Neural cell (in vitro differentiated cells): ENCODE data around the gene NISCH.

Experiments
- EP300 ChIP-seq: fragments of 450-650 bp; conservative IDR thresholded peaks from 2 replicates; pipeline ENCODE4 v1.6.1; 2014; ENCODE audit warnings: antibody characterized with exemption, mild to moderate bottlenecking, moderate library complexity; ENCODE audit not compliant: poor library complexity, severe bottlenecking
- EZH2 ChIP-seq: fragments of 200-600, 300-800 bp; shearing (Covaris generic), sonication (generic); IDR thresholded peaks from 2 replicates; pipeline ENCODE4 v1.6.1; 2014; ENCODE audit warnings: antibody characterized with exemption, low read length, borderline replicate concordance, mild to moderate bottlenecking; ENCODE audit not compliant: insufficient read depth, poor library complexity, severe bottlenecking
- MXI1 ChIP-seq: fragments of 450-650 bp; conservative IDR thresholded peaks from 2 replicates; pipeline ENCODE4 v1.6.1; 2014; ENCODE audit warnings: antibody characterized with exemption, mild to moderate bottlenecking; ENCODE audit not compliant: poor library complexity, severe bottlenecking
- POLR2AphosphoS5 ChIP-seq: IDR thresholded peaks from 2 replicates; pipeline ENCODE4 v1.6.1; 2012
- RAD21 ChIP-seq: fragments of 450-650 bp; conservative IDR thresholded peaks from 2 replicates; pipeline ENCODE4 v1.6.1; 2014; ENCODE audit warnings: antibody characterized with exemption, mild to moderate bottlenecking, moderate library complexity
- SMC3 ChIP-seq: fragments of 450-650 bp; conservative IDR thresholded peaks from 2 replicates; pipeline ENCODE4 v1.6.1; 2014; ENCODE audit warnings: antibody characterized with exemption, mild to moderate bottlenecking, moderate library complexity; ENCODE audit not compliant: poor library complexity
- TAF1 ChIP-seq: IDR thresholded peaks from 2 replicates; pipeline ENCODE4 v1.6.1; 2012; ENCODE audit warnings: low read depth
- TF ChIP-seq, protein P1 (sequence below): fragments of 450-650 bp; IDR thresholded peaks from 2 replicates; pipeline ENCODE4 v1.5.1; 2014; ENCODE audit warnings: antibody characterized with exemption, mild to moderate bottlenecking, moderate library complexity; ENCODE audit not compliant: poor library complexity, severe bottlenecking

DNA sequence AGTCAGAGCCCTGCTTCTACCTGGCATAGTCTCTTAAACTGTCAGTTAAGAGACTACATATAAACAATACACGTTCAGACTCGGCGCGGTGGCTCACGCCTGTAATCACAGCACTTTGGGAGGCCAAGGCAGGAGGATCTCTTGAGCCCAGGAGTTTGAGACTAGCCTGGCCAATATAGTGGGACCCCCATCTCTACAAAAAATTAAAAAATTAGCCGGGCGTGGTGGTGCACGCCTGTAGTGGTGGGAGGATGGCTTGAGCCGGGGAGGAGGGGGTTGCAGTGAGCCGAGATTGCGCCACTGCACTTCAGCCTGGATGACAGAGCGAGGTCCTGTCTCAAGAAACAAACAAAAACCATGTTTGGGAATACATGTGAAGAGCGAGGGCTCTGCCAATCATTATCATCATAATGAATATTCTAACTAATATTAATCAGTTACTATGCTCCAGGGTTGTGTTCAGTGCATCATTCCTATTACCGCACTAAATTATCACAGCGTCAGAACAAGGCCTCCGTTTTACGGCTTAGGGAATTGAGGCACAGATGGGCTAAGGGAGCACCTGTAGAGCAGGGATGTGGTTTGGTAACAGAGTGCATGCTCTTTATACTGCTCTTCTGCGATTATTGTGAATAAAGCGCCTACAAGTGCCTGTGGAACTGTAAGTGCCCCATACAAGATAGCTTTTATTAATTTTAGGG, 80.2 kb downstream of the NISCH start:
- TF ChIP-seq, protein P1, sequence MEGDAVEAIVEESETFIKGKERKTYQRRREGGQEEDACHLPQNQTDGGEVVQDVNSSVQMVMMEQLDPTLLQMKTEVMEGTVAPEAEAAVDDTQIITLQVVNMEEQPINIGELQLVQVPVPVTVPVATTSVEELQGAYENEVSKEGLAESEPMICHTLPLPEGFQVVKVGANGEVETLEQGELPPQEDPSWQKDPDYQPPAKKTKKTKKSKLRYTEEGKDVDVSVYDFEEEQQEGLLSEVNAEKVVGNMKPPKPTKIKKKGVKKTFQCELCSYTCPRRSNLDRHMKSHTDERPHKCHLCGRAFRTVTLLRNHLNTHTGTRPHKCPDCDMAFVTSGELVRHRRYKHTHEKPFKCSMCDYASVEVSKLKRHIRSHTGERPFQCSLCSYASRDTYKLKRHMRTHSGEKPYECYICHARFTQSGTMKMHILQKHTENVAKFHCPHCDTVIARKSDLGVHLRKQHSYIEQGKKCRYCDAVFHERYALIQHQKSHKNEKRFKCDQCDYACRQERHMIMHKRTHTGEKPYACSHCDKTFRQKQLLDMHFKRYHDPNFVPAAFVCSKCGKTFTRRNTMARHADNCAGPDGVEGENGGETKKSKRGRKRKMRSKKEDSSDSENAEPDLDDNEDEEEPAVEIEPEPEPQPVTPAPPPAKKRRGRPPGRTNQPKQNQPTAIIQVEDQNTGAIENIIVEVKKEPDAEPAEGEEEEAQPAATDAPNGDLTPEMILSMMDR, result no peak
- TF ChIP-seq POLR2AphosphoS5 (no peak), EZH2 (no peak), RAD21 (no peak), EP300 (no peak), TAF1 (no peak), MXI1 (no peak), SMC3 (no peak)
